IMR-90 (cell line): ENCODE data around the gene TAF1D. TPM values are rescaled to one million over a fixed set of nuclear protein-coding genes. Genes with fewer than 3 reads are reported as not detected.

Source experiments
- ATAC-seq: fragments of 200-7000 bp; cut with Tn5 transposase; 2 replicates; pipeline ENCODE4 v1.9.1; 2020; ENCODE audit warnings: low read depth, mild to moderate bottlenecking, moderate library complexity
- BruUV-seq: library from RNA; stranded (reverse); fragments of 400-500 nt; replicated peaks from 2 replicates; lab custom pipeline; 2021; lab: Mats Ljungman, UMichigan
- CTCF ChIA-PET: fragments of 300-600 bp; formaldehyde crosslinking; extraction: SDS; loops from one replicate; lab custom pipeline; 2021; ENCODE audit warnings: antibody characterized with exemption; lab: Yijun Ruan, JAX
- POLR2A ChIA-PET: fragments of 300-600 bp; sonication (Branson Sonifier 250); formaldehyde crosslinking; loops from one replicate; lab custom pipeline; 2022; ENCODE audit warnings: antibody characterized with exemption; ENCODE audit not compliant: unreplicated experiment; lab: Charles Lee
- DNase-seq: peaks from one replicate; pipeline ENCODE4 v3.0.0; 2013
- H2AFZ ChIP-seq: replicated peaks from 2 replicates; pipeline ENCODE3; 2013; ENCODE audit warnings: low read length, mild to moderate bottlenecking; ENCODE audit not compliant: poor library complexity
- H2AK5ac ChIP-seq: 2 replicates; pipeline ENCODE4 v1.6.1; 2013; ENCODE audit warnings: low read depth, low read length, inconsistent platforms
- H2AK9ac ChIP-seq: replicated peaks from 2 replicates; pipeline ENCODE3; 2013; ENCODE audit warnings: mild to moderate bottlenecking, low read depth, low read length, moderate library complexity; ENCODE audit not compliant: poor library complexity
- H2BK120ac ChIP-seq: 2 replicates; pipeline ENCODE4 v1.6.1; 2013; ENCODE audit warnings: low read depth, low read length, inconsistent platforms
- H2BK15ac ChIP-seq: 3 replicates; pipeline ENCODE4 v1.6.1; 2013; ENCODE audit warnings: low read depth, low read length, inconsistent platforms
- H2BK20ac ChIP-seq: 2 replicates; pipeline ENCODE4 v1.6.1; 2013; ENCODE audit warnings: low read depth, mild to moderate bottlenecking, inconsistent platforms, low read length, moderate library complexity
- H2BK5ac ChIP-seq: 2 replicates; pipeline ENCODE4 v1.6.1; 2013; ENCODE audit warnings: mild to moderate bottlenecking, low read depth, low read length, inconsistent platforms; ENCODE audit not compliant: poor library complexity, severe bottlenecking
- H3K14ac ChIP-seq: replicated peaks from 2 replicates; pipeline ENCODE4 v1.6.1; 2013; ENCODE audit warnings: low read depth, low read length, inconsistent platforms
- H3K18ac ChIP-seq: 2 replicates; pipeline ENCODE4 v1.6.1; 2013; ENCODE audit warnings: low read depth, low read length, control low read depth
- H3K23ac ChIP-seq: 2 replicates; pipeline ENCODE4 v1.6.1; 2013; ENCODE audit warnings: low read depth, low read length, inconsistent platforms
- H3K27ac ChIP-seq: 2 replicates; pipeline ENCODE4 v1.5.1; 2013; ENCODE audit warnings: mild to moderate bottlenecking, control low read depth, low read length; ENCODE audit not compliant: insufficient read depth
- H3K27me3 ChIP-seq: 2 replicates; pipeline ENCODE4 v1.6.1; 2013; ENCODE audit warnings: low read length; ENCODE audit not compliant: control insufficient read depth, insufficient read depth
- H3K36me3 ChIP-seq: 2 replicates; pipeline ENCODE4 v1.6.1; 2013; ENCODE audit warnings: low read length, mixed read lengths; ENCODE audit not compliant: control insufficient read depth, insufficient read depth
- H3K4ac ChIP-seq: 2 replicates; pipeline ENCODE4 v1.6.1; 2013; ENCODE audit warnings: low read depth, low read length, inconsistent platforms
- H3K4me1 ChIP-seq: 2 replicates; pipeline ENCODE4 v1.6.1; 2013; ENCODE audit warnings: low read length, mixed read lengths; ENCODE audit not compliant: control insufficient read depth, insufficient read depth
- H3K4me2 ChIP-seq: 2 replicates; pipeline ENCODE4 v1.6.1; 2013; ENCODE audit warnings: low read depth, mild to moderate bottlenecking, control low read depth, low read length, moderate library complexity
- H3K4me3 ChIP-seq: 2 replicates; pipeline ENCODE4 v1.5.1; 2013; ENCODE audit warnings: low read depth, mild to moderate bottlenecking, control low read depth, low read length, moderate library complexity; ENCODE audit not compliant: insufficient read depth
- H3K56ac ChIP-seq: 2 replicates; pipeline ENCODE4 v1.6.1; 2013; ENCODE audit warnings: low read length, inconsistent platforms; ENCODE audit not compliant: insufficient read depth; ENCODE audit errors: extremely low read depth
- H3K79me1 ChIP-seq, 2 experiments: 2 replicates each; pipeline ENCODE4 v1.6.1; 2013; ENCODE audit warnings: low read length in 2 of 2, inconsistent platforms in 1 of 2, low read depth in 1 of 2
- H3K9ac ChIP-seq: 2 replicates; pipeline ENCODE4 v1.6.1; 2013; ENCODE audit warnings: low read depth, low read length, control low read depth
- H3K9me1 ChIP-seq: 2 replicates; pipeline ENCODE4 v1.6.1; 2013; ENCODE audit warnings: low read length, inconsistent platforms; ENCODE audit not compliant: insufficient read depth
- H3K9me3 ChIP-seq: 2 replicates; pipeline ENCODE4 v1.6.1; 2013; ENCODE audit warnings: low read length; ENCODE audit not compliant: control insufficient read depth, insufficient read depth
- H4K20me1 ChIP-seq: 2 replicates; pipeline ENCODE4 v1.6.1; 2013; ENCODE audit warnings: low read length, inconsistent platforms; ENCODE audit not compliant: insufficient read depth
- H4K5ac ChIP-seq: 2 replicates; pipeline ENCODE4 v1.6.1; 2013; ENCODE audit warnings: mild to moderate bottlenecking, low read depth, low read length, control low read depth
- H4K8ac ChIP-seq, 2 experiments: 2 replicates each; pipeline ENCODE4 v1.6.1; 2013; ENCODE audit warnings: low read depth in 2 of 2, low read length in 2 of 2, control low read depth in 1 of 2, inconsistent platforms in 1 of 2
- H4K91ac ChIP-seq: 2 replicates; pipeline ENCODE4 v1.6.1; 2013; ENCODE audit warnings: low read depth, low read length, inconsistent platforms; ENCODE audit not compliant: insufficient read depth
- RCOR1 ChIP-seq: IDR thresholded peaks from 2 replicates; pipeline ENCODE4 v1.6.1; 2012; ENCODE audit warnings: mild to moderate bottlenecking, low read length, improper control_type of control experiment; ENCODE audit not compliant: insufficient replicate concordance
- WGBS, 2 experiments: methylation state at CpG; one replicate each; pipeline versions ENCODE4 v1.1.5 to v1.1.7; 2013; ENCODE audit warnings: missing lambda C conversion rate in 2 of 2; ENCODE audit not compliant: insufficient read length in 1 of 2; ENCODE audit errors: extremely low coverage in 2 of 2; 5-methylcytosine and 5-hydroxymethylcytosine counted together
- dilution Hi-C: fragments of 300-500 bp; cut with HindIII; formaldehyde crosslinking; loops from one replicate; pipeline ENCODE4 v1.14.3; 2018; ENCODE audit warnings: low sequenced_read_pairs; ENCODE audit not compliant: unreplicated experiment
- in situ Hi-C: fragments of 300-500 bp; cut with MboI; formaldehyde crosslinking; loops from 3 replicates; pipeline ENCODE4 v1.14.3; 2019; ENCODE audit warnings: low sequenced_read_pairs, inconsistent platforms, mixed read lengths
- intact Hi-C: fragments of 100-400 bp; cut with micrococcal nuclease; formaldehyde crosslinking; loops from 2 replicates; pipeline ENCODE4 v1.10.0; 2022
- polyA plus RNA-seq, 3 experiments: library from polyadenylated mRNA; depleted of rRNA; stranded (reverse); fragments of >200 nt; gene quantifications; 2 replicates each; pipeline ENCODE4 v1.2.3, GENCODE V29; 2012; ENCODE audit warnings: low replicate concordance in 1 of 3
- total RNA-seq: library from RNA; depleted of rRNA; stranded (reverse); fragments of >200 nt; gene quantifications from 2 replicates; pipeline ENCODE4 v1.2.3, GENCODE V29; 2012

The TAF1D gene
- total and polyA plus RNA-seq, 2 of the 4 experiments (the other 2 are of a cell fraction), result 56.8 to 133 TPM

DNA sequence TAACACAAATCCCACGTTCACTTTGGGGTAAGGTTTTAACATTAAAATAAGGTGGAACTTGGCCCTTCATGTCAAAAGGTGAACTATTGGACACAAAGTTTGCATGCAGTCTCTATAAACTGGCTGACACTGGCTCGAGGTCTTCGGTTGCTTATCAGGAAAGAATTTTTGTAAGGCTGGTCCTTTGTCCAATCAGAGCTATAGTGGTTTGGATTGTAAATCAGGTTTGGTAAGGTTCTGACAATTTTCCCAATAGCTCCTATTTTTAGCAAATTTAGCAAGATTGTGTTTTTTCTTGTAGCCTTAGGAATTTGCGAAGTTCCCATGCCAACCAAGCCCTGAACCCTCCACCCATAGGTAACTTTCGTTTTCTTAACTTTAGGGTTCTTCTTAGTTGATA, 25.2 kb upstream of the TAF1D start:
- Histone ChIP-seq H2AFZ (no peak overlapping the region), H4K20me1 (no peaks in the 10 kb centered on the region), H3K56ac (no peak overlapping the region), H2BK120ac (no peak overlapping the region), H3K36me3 (peaks cover 6% of the 10 kb centered on the region; the same call in 1 of the 2 replicates), H4K5ac (no peak overlapping the region), H3K18ac (no peak overlapping the region), H4K91ac (no peak overlapping the region), H2AK5ac (no peak overlapping the region), H3K9me1 (no peaks in the 10 kb centered on the region), H4K8ac (no peak overlapping the region), H3K4me2 (no peak overlapping the region), H3K27me3 (no peaks in the 10 kb centered on the region), H3K23ac (no peak overlapping the region), H3K4me3 (no peak overlapping the region), H2BK5ac (no peak overlapping the region), H3K9ac (no peak overlapping the region), H3K4ac (no peak overlapping the region), H2BK20ac (no peak overlapping the region), H3K79me1 (no peaks in the 10 kb centered on the region; a peak in 1 of 4 replicates), H3K14ac (no peak overlapping the region), H3K4me1 (no peaks in the 10 kb centered on the region), H3K9me3 (peaks cover 2% of the 10 kb centered on the region; the same call in 1 of the 2 replicates), H2BK15ac (no peak overlapping the region), H3K27ac (no peak overlapping the region), H2AK9ac (no peak overlapping the region)
- TF ChIP-seq RCOR1, result no peak
- intact Hi-C loops (no loop called here), in situ Hi-C loops (no loop called here), dilution Hi-C loops (no loop called here)
- ChIA-PET POLR2A (interaction anchor here (0.6 kb wide), 2 partner anchors 16 to 31 kb away, joined by 4 read pairs; no protein-coding TSS in a partner anchor), CTCF (interaction anchor here (1.1 kb wide), 1 partner anchor 11 kb away, joined by 3 read pairs; no protein-coding TSS in a partner anchor)
- BruUV-seq, result no TSS peak
- WGBS, 2 experiments, result no CpG with 5 or more reads among the region's 5 CpGs
- no peak for DNase-seq
- ATAC-seq, result no peak
